OCI-LY3 (cell line): ENCODE data around the gene PRKCE.

Source experiments
- EZH2phosphoT487 ChIP-seq: fragments of 200-600 bp; shearing (Covaris generic); IDR thresholded peaks from 2 replicates; pipeline ENCODE4 v1.6.1; 2018; ENCODE audit warnings: antibody characterized with exemption, mixed run types, low read depth
- TF ChIP-seq, protein P1 (sequence below): fragments of 200-600, 300-600 bp; sonication (generic); IDR thresholded peaks from 2 replicates; pipeline ENCODE4 v1.5.1; 2014; ENCODE audit warnings: antibody characterized with exemption, low read length, low read depth

DNA sequence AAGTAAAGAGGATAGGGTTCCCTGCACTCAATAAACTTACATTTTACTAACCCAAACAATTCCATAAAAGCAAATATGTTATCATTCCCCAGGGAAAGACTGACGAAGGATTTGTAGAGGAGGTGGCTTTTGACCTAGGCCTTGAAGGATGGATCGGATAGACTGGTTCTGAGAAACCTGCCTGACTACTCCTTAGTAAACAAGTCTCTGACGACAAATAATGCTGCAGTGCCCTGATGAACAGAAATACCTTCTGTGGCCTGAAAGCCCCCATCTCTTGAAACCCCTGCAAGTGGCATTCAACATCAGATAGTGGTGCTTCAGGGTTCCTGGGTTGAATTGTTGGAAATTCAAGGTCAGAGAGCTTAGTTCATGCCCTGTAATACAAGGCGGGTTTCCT is 19.2 kb downstream of the PRKCE start:
- TF ChIP-seq, protein P1, sequence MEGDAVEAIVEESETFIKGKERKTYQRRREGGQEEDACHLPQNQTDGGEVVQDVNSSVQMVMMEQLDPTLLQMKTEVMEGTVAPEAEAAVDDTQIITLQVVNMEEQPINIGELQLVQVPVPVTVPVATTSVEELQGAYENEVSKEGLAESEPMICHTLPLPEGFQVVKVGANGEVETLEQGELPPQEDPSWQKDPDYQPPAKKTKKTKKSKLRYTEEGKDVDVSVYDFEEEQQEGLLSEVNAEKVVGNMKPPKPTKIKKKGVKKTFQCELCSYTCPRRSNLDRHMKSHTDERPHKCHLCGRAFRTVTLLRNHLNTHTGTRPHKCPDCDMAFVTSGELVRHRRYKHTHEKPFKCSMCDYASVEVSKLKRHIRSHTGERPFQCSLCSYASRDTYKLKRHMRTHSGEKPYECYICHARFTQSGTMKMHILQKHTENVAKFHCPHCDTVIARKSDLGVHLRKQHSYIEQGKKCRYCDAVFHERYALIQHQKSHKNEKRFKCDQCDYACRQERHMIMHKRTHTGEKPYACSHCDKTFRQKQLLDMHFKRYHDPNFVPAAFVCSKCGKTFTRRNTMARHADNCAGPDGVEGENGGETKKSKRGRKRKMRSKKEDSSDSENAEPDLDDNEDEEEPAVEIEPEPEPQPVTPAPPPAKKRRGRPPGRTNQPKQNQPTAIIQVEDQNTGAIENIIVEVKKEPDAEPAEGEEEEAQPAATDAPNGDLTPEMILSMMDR, result no peak
- TF ChIP-seq EZH2phosphoT487, result no peak
